Stimulated activated CD4-positive, alpha-beta T cell treated with anti-CD3 and anti-CD28 coated beads, Interleukin-1b, Interleukin-23, amount 100 ng/mL, for 48 hours (primary cell): ENCODE measurements around the gene C1orf21.

ENCODE experiments used
- DNase-seq: peaks from one replicate; pipeline ENCODE4 v3.0.0-alpha.2; 2020

The C1orf21 gene

GRCh38 chr1:184520336-184520735 is 133.5 kb downstream of the C1orf21 start:
- no peak for DNase-seq

GRCh38 chr1:184524248-184524647 is 137.4 kb downstream of the C1orf21 start:
- DNase-seq, result no peak

GRCh38 chr1:184527402-184527801 is 140.6 kb downstream of the C1orf21 start:
- DNase-seq, result no peak

- no peak for DNase-seq
Measured at GRCh38 chr1:184530226-184530625, 143.4 kb downstream of the C1orf21 start.

- DNase-seq, result no peak
Measured at GRCh38 chr1:184531296-184531695, 144.5 kb downstream of the C1orf21 start.

GRCh38 chr1:184532199-184532598 is 145.4 kb downstream of the C1orf21 start:
- no peak for DNase-seq

- DNase-seq, result no peak
Measured at GRCh38 chr1:184533049-184533448, 146.2 kb downstream of the C1orf21 start.

GRCh38 chr1:184533915-184534314 is 147.1 kb downstream of the C1orf21 start:
- no peak for DNase-seq

GRCh38 chr1:184534690-184535089 is 147.9 kb downstream of the C1orf21 start:
- no peak for DNase-seq

GRCh38 chr1:184535191-184535970 is 148.6 kb downstream of the C1orf21 start:
- no peak for DNase-seq

- DNase-seq, result no peak
Measured at GRCh38 chr1:184536246-184536985, 149.6 kb downstream of the C1orf21 start.

- DNase-seq, result no peak
Measured at GRCh38 chr1:184539580-184539979, 152.8 kb downstream of the C1orf21 start.

GRCh38 chr1:184541537-184542152 is 154.8 kb downstream of the C1orf21 start:
- DNase-seq, result no peak

- DNase-seq, result no peak
Measured at GRCh38 chr1:184542291-184542690, 155.5 kb downstream of the C1orf21 start.

- no peak for DNase-seq
Measured at GRCh38 chr1:184545601-184546000, 158.8 kb downstream of the C1orf21 start.

GRCh38 chr1:184552446-184552845 is 165.6 kb downstream of the C1orf21 start:
- DNase-seq, result no peak

- DNase-seq, result no peak
Measured at GRCh38 chr1:184553845-184554244, 167.0 kb downstream of the C1orf21 start.

- no peak for DNase-seq
Measured at GRCh38 chr1:184555665-184556641, 169.1 kb downstream of the C1orf21 start.

- DNase-seq, result no peak
Measured at GRCh38 chr1:184556665-184557064, 169.8 kb downstream of the C1orf21 start.

- no peak for DNase-seq
Measured at GRCh38 chr1:184557423-184558347, 170.9 kb downstream of the C1orf21 start.

GRCh38 chr1:184558691-184559090 is 171.9 kb downstream of the C1orf21 start:
- no peak for DNase-seq
